Adipocyte (in vitro differentiated cells): ENCODE data around the gene PLSCR4.
"Not testable (repeated sequence)": the region's sequence is repeated elsewhere in the genome, so short reads cannot be mapped to it uniquely, and the experiment has no call there.

Source experiments
- DNase-seq: peaks from one replicate; pipeline ENCODE4 v3.0.0-alpha.2; 2015; ENCODE audit warnings: low read depth
- H3K27me3 ChIP-seq: replicated peaks from 2 replicates; pipeline ENCODE4 v1.7.0; 2013; ENCODE audit warnings: mild to moderate bottlenecking, low read length, moderate library complexity; ENCODE audit not compliant: control insufficient read depth, insufficient read depth
- H3K36me3 ChIP-seq: 2 replicates; pipeline ENCODE4 v1.7.0; 2013; ENCODE audit warnings: low read length, mild to moderate bottlenecking, moderate library complexity; ENCODE audit not compliant: control insufficient read depth, insufficient read depth, severe bottlenecking
- H3K4me1 ChIP-seq: 2 replicates; pipeline ENCODE4 v1.7.0; 2013; ENCODE audit warnings: mild to moderate bottlenecking, low read length, moderate library complexity; ENCODE audit not compliant: control insufficient read depth, insufficient read depth
- H3K4me3 ChIP-seq: 2 replicates; pipeline ENCODE4 v1.7.0; 2013; ENCODE audit warnings: mild to moderate bottlenecking, low read length, moderate library complexity
- H3K9ac ChIP-seq: 2 replicates; pipeline ENCODE4 v1.7.0; 2013; ENCODE audit warnings: mild to moderate bottlenecking, low read length, moderate library complexity
- H3K9me3 ChIP-seq: 2 replicates; pipeline ENCODE4 v1.7.0; 2013; ENCODE audit warnings: mild to moderate bottlenecking, low read length, moderate library complexity; ENCODE audit not compliant: control insufficient read depth

PLSCR4 gene

GRCh38 chr3:146243559-146243958 is 7.3 kb downstream of the PLSCR4 start:
- H3K4me1 ChIP-seq = peaks cover 3% of the 10 kb centered on the region
- H3K4me3 ChIP-seq = no peak overlapping the region
- no peaks in the 10 kb centered on the region for H3K27me3 ChIP-seq
- no peak overlapping the region for H3K9ac ChIP-seq
- no peaks in the 10 kb centered on the region for H3K9me3 ChIP-seq
- DNase-seq = no peak
- no peaks in the 10 kb centered on the region for H3K36me3 ChIP-seq

GRCh38 chr3:146241523-146242240 is 9.2 kb downstream of the PLSCR4 start:
- Histone ChIP-seq H3K4me3 (no peak overlapping the region), H3K4me1 (no peaks in the 10 kb centered on the region), H3K9me3 (peaks cover 18% of the 10 kb centered on the region), H3K36me3 (no peaks in the 10 kb centered on the region), H3K9ac (no peak overlapping the region), H3K27me3 (no peaks in the 10 kb centered on the region)
- no peak for DNase-seq

- Histone ChIP-seq H3K9ac (no peak overlapping the region), H3K4me3 (no peak overlapping the region), H3K9me3 (peaks cover 36% of the 10 kb centered on the region), H3K4me1 (no peaks in the 10 kb centered on the region), H3K36me3 (no peaks in the 10 kb centered on the region), H3K27me3 (no peaks in the 10 kb centered on the region)
- no peak for DNase-seq
These were observed 17.4 kb downstream of the PLSCR4 start for GRCh38 chr3:146233487-146233886.

GRCh38 chr3:146227486-146227885 is 23.4 kb downstream of the PLSCR4 start:
- H3K36me3 ChIP-seq = no peaks in the 10 kb centered on the region
- H3K4me1 ChIP-seq = peaks cover 21% of the 10 kb centered on the region
- H3K9me3 ChIP-seq = no peaks in the 10 kb centered on the region
- no peak overlapping the region for H3K4me3 ChIP-seq
- DNase-seq = no peak
- H3K9ac ChIP-seq = peak overlapping the region; percentile 29
- no peaks in the 10 kb centered on the region for H3K27me3 ChIP-seq

GRCh38 chr3:146226881-146227280 is 24.0 kb downstream of the PLSCR4 start:
- Histone ChIP-seq H3K4me3 (no peak overlapping the region), H3K36me3 (no peaks in the 10 kb centered on the region), H3K9me3 (no peaks in the 10 kb centered on the region), H3K4me1 (peaks cover 27% of the 10 kb centered on the region), H3K9ac (peak overlapping the region; percentile 29), H3K27me3 (no peaks in the 10 kb centered on the region)
- DNase-seq = no peak

- not testable (repeated sequence) for H3K9me3 ChIP-seq, H3K4me3 ChIP-seq, H3K9ac ChIP-seq, DNase-seq, H3K36me3 ChIP-seq, H3K27me3 ChIP-seq
- H3K4me1 ChIP-seq = peaks cover 41% of the 10 kb centered on the region
These were observed 25.4 kb downstream of the PLSCR4 start for GRCh38 chr3:146225458-146225857.

- no peaks in the 10 kb centered on the region for H3K9me3 ChIP-seq
- H3K4me1 ChIP-seq = peaks cover 43% of the 10 kb centered on the region
- no peak overlapping the region for H3K4me3 ChIP-seq
- no peak for DNase-seq
- H3K27me3 ChIP-seq = no peaks in the 10 kb centered on the region
- no peak overlapping the region for H3K9ac ChIP-seq
- peaks cover 6% of the 10 kb centered on the region for H3K36me3 ChIP-seq
These were observed 27.2 kb downstream of the PLSCR4 start for GRCh38 chr3:146223401-146224373.

GRCh38 chr3:146222204-146223046 is 28.5 kb downstream of the PLSCR4 start:
- H3K4me1 ChIP-seq = peaks cover 42% of the 10 kb centered on the region
- H3K9ac ChIP-seq = peak overlapping the region; percentile 44
- no peaks in the 10 kb centered on the region for H3K27me3 ChIP-seq
- peak overlapping the region; percentile 32 for H3K4me3 ChIP-seq
- H3K9me3 ChIP-seq = no peaks in the 10 kb centered on the region
- no peak for DNase-seq
- H3K36me3 ChIP-seq = peaks cover 6% of the 10 kb centered on the region

GRCh38 chr3:146221276-146221675 is 29.6 kb downstream of the PLSCR4 start:
- no peak overlapping the region for H3K4me3 ChIP-seq
- H3K36me3 ChIP-seq = peaks cover 8% of the 10 kb centered on the region
- H3K9me3 ChIP-seq = no peaks in the 10 kb centered on the region
- no peaks in the 10 kb centered on the region for H3K27me3 ChIP-seq
- no peak overlapping the region for H3K9ac ChIP-seq
- H3K4me1 ChIP-seq = peaks cover 36% of the 10 kb centered on the region
- peak; percentile 29 for DNase-seq

- no peak overlapping the region for H3K4me3 ChIP-seq
- H3K36me3 ChIP-seq = peaks cover 26% of the 10 kb centered on the region
- H3K9me3 ChIP-seq = no peaks in the 10 kb centered on the region
- no peaks in the 10 kb centered on the region for H3K27me3 ChIP-seq
- H3K4me1 ChIP-seq = peaks cover 36% of the 10 kb centered on the region
- H3K9ac ChIP-seq = no peak overlapping the region
- DNase-seq = peak; percentile 81
These were observed 31.7 kb downstream of the PLSCR4 start for GRCh38 chr3:146218880-146219866.
